Gastrocnemius medialis (tissue), 4 donors: Measurements from ENCODE around the gene SESN2. TPM values are rescaled to one million over a fixed set of nuclear protein-coding genes. Genes with fewer than 3 reads are reported as not detected.

Experiments used
- ATAC-seq, 2 donors: fragments of 150-250 bp; one replicate each; pipeline ENCODE4 v1.9.1; 2016
- DNase-seq, 2 donors: peaks; one replicate each; pipeline ENCODE4 v3.0.0-alpha.2; 2019
- H3K27ac ChIP-seq, 4 donors: fragments of 200-600 bp; sonication (generic); 1 replicate in 1 of 4; 2 replicates in 3 of 4; pipeline ENCODE4 v1.5.1; 2016 to 2018; ENCODE audit warnings: mild to moderate bottlenecking in 2 of 4, moderate library complexity in 1 of 4
- H3K27me3 ChIP-seq, 3 donors: fragments of 200-600 bp; sonication (generic) in 2 of 3; 1 replicate in 1 of 3; 2 replicates in 2 of 3; pipeline versions ENCODE4 v1.5.1 to v1.6.0; 2016 to 2019; ENCODE audit warnings: mild to moderate bottlenecking in 1 of 3, moderate library complexity in 1 of 3
- H3K36me3 ChIP-seq, 2 donors: fragments of 200-600 bp; sonication (generic) in 1 of 2; one replicate each; pipeline ENCODE4 v1.5.1; 2017 to 2018
- H3K4me1 ChIP-seq, 2 donors: fragments of 200-600 bp; sonication (generic) in 1 of 2; one replicate each; pipeline ENCODE4 v1.5.1; 2016 to 2017; ENCODE audit warnings: mild to moderate bottlenecking in 2 of 2
- H3K4me3 ChIP-seq, 4 donors: fragments of 200-600 bp; sonication (generic) in 3 of 4; 1 replicate in 1 of 4; 2 replicates in 3 of 4; pipeline ENCODE4 v1.5.1; 2016 to 2019; ENCODE audit warnings: mild to moderate bottlenecking in 2 of 4
- H3K9me3 ChIP-seq, 3 donors: fragments of 200-600 bp; sonication (generic) in 2 of 3; 1 replicate in 1 of 3; 2 replicates in 2 of 3; pipeline ENCODE4 v1.5.1; 2016 to 2019
- POLR2A ChIP-seq, 2 donors: fragments of 450-650 bp; IDR thresholded peaks; one replicate each; pipeline ENCODE4 v1.6.1; 2017; ENCODE audit warnings: antibody characterized with exemption in 2 of 2, mild to moderate bottlenecking in 2 of 2, moderate library complexity in 2 of 2
- in situ Hi-C, 4 donors: fragments of 200-750 bp; cut with MboI; loops; one replicate each; pipeline versions ENCODE4 v1.15.0 to v1.8.0; 2017; ENCODE audit warnings: low sequenced_read_pairs in 4 of 4
- intact Hi-C: fragments of 100-400 bp; cut with DNase I; formaldehyde crosslinking; loops from one replicate; pipeline ENCODE4 v1.15.1; 2023; ENCODE audit warnings: low total_unique reads
- total RNA-seq, 4 donors: library from RNA; depleted of rRNA; stranded (reverse); fragments of >200 nt; gene quantifications; one replicate each; pipeline versions ENCODE4 v1.1.0 to v1.2.3, GENCODE V29; 2016
- TF ChIP-seq, protein P1 (sequence below), 5 experiments: fragments of 450-650 bp in 3 of 5; fragments of 200-600 bp in 2 of 5; sonication (generic) in 2 of 5; IDR thresholded peaks in 4 of 5; conservative IDR thresholded peaks in 1 of 5; 1 replicate in 4 of 5; 2 replicates in 1 of 5; pipeline ENCODE4 v1.5.1; 2016 to 2019; ENCODE audit warnings: antibody characterized with exemption in 5 of 5, mild to moderate bottlenecking in 3 of 5, moderate library complexity in 3 of 5

SESN2 gene
- total RNA-seq, 4 donors from 2014 or later = 5.6 to 18.9 (median 12.4) TPM

DNA sequence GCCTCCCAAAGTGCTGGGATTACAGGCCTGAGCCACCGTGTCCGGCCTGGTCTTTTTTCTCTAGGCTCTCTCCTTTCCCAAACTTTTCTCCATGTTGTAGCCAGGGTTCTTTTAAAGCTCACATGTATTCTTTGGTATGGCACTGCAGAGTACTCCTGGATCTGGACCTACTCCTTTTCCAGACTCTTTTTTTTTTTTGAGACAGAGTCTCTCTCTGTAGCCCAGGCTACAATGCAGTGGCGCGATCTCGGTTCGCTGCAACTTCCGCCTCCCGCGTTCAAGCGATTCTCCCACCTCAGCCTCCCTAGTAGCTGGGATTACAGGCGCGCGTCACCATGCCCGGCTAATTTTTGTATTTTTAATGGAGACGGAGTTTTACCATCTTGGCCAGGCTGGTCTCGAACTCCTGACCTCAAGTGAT is 68.9 kb downstream of the SESN2 start:
- H3K4me3 ChIP-seq = peak overlapping the region; percentile 68 to 84 (median 82)
- H3K4me1 ChIP-seq = peaks cover 14 to 17% of the 10 kb centered on the region in 2 donors
- H3K9me3 ChIP-seq = no peaks in the 10 kb centered on the region
- peak overlapping the region; percentile 85 to 94 (median 89) for H3K27ac ChIP-seq
- DNase-seq (no peak), ATAC-seq (no peak)
- TF ChIP-seq, protein P1, sequence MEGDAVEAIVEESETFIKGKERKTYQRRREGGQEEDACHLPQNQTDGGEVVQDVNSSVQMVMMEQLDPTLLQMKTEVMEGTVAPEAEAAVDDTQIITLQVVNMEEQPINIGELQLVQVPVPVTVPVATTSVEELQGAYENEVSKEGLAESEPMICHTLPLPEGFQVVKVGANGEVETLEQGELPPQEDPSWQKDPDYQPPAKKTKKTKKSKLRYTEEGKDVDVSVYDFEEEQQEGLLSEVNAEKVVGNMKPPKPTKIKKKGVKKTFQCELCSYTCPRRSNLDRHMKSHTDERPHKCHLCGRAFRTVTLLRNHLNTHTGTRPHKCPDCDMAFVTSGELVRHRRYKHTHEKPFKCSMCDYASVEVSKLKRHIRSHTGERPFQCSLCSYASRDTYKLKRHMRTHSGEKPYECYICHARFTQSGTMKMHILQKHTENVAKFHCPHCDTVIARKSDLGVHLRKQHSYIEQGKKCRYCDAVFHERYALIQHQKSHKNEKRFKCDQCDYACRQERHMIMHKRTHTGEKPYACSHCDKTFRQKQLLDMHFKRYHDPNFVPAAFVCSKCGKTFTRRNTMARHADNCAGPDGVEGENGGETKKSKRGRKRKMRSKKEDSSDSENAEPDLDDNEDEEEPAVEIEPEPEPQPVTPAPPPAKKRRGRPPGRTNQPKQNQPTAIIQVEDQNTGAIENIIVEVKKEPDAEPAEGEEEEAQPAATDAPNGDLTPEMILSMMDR (IDR thresholded peaks at IDR 0.05 in 4 of 5, conservative IDR thresholded peaks at IDR 0.05 in 1 of 5) = no peak
- no peak for TF ChIP-seq POLR2A (IDR thresholded peaks at IDR 0.05)
- intact Hi-C loops = loop anchor here (2.0 to 5.0 kb wide), 2 partner anchors 39 to 69 kb away; partner anchors contain the start of genes PHACTR4 and SESN2
- no peaks in the 10 kb centered on the region for H3K27me3 ChIP-seq
- in situ Hi-C loops = loop anchor here in 3 of 4 donors (5.0 to 10.0 kb wide), 2 partner anchors 63 to 81 kb away; no protein-coding TSS in a partner anchor
- peaks cover 0 to 18% of the 10 kb centered on the region in 2 donors for H3K36me3 ChIP-seq

DNA sequence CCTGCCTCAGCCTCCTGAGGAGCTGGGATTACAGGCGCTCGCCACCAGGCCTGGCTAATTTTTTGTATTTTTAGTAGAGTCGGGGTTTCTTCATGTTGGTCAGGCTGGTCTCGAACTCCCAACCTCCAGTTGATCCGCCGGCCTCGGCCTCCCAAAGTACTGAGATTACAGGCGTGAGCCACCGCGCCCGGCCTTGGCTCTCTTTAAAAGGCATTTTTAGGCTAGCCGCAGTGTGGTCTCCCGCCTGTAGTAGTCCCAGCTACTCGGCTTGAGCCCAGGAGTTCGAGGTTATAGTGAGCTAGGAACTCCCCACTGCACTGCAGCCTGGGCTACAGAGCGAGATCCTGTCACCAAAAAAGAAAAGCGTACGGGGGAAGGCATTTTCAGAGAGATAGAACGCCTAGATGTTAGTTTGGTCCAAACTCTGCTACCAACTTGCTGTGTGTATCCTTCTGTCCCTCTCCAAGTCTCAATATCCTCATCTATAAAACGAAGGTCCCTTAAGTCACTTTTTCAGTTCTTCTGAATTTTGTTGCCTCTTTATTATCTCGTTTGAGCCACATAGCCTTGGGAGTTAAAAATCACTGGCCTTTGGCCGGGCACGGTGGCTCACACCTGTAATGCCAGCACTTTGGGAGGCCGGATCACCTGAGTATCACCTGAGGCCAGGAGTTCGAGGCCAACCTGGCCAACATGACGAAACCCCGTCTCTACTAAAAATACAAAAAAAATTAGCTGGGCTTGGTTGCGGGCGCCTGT is 70.3 kb downstream of the SESN2 start:
- Histone ChIP-seq H3K36me3 (peaks cover 0 to 31% of the 10 kb centered on the region in 2 donors), H3K27ac (peak overlapping the region; percentile 85 to 94 (median 89)), H3K4me1 (peaks cover 14 to 17% of the 10 kb centered on the region in 2 donors), H3K27me3 (no peaks in the 10 kb centered on the region), H3K9me3 (no peaks in the 10 kb centered on the region), H3K4me3 (peak overlapping the region; percentile 68 to 84 (median 82))
- TF ChIP-seq, protein P1 (IDR thresholded peaks at IDR 0.05 in 4 of 5, conservative IDR thresholded peaks at IDR 0.05 in 1 of 5) = no peak
- no peak for TF ChIP-seq POLR2A (IDR thresholded peaks at IDR 0.05)
- ATAC-seq (no peak), DNase-seq (peak in 1 of 2 donors; percentile 13)
- intact Hi-C loops = loop anchor here (1.0 to 5.0 kb wide), 3 partner anchors 38 to 81 kb away; partner anchors contain the start of genes PHACTR4 and SESN2
- in situ Hi-C loops = loop anchor here in 3 of 4 donors (5.0 to 10.0 kb wide), 2 partner anchors 65 to 82 kb away; no protein-coding TSS in a partner anchor

Other genes with a start within 250 kb of the SESN2 start
- 10 to 100 TPM in 3 of 4 donors, 1 to 10 TPM in 1; 9.2 to 19.5 (median 15.4) TPM for gene EYA3, start 170.9 kb upstream of the SESN2 start, total RNA-seq
- 1 to 10 TPM in 2 of 4 donors, under 1 TPM in 2; 0.76 to 1.5 (median 0.97) TPM for gene PTAFR, start 82.8 kb upstream of the SESN2 start, total RNA-seq
- 10 to 100 TPM; 37.6 to 56.1 (median 51.2) TPM for gene DNAJC8, start 26.5 kb upstream of the SESN2 start, total RNA-seq
- gene ATP5IF1, start 23.4 kb upstream of the SESN2 start, total RNA-seq = 100 to 1,000 TPM; 125 to 333 (median 193) TPM
- 10 to 100 TPM in 2 of 4 donors, 1 to 10 TPM in 2; 6.5 to 15.0 (median 10.1) TPM for gene MED18, start 69.5 kb downstream of the SESN2 start, total RNA-seq
- gene PHACTR4, start 110.2 kb downstream of the SESN2 start, total RNA-seq = 10 to 100 TPM in 3 of 4 donors, 1 to 10 TPM in 1; 9.1 to 17.7 (median 13.4) TPM
- gene RCC1, start 246.5 kb downstream of the SESN2 start, total RNA-seq = 10 to 100 TPM in 2 of 4 donors, 1 to 10 TPM in 2; 6.1 to 24.5 (median 13.7) TPM